Panc1 (cell line): ENCODE data around the gene DNAAF5. TPM values are rescaled to one million over a fixed set of nuclear protein-coding genes. Genes with fewer than 3 reads are reported as not detected.
"Not testable (repeated sequence)": the region's sequence is repeated elsewhere in the genome, so short reads cannot be mapped to it uniquely, and the experiment has no call there.

ENCODE experiments used
- ATAC-seq: fragments of 200-7000 bp; cut with Tn5 transposase; 2 replicates; pipeline ENCODE4 v1.9.1; 2020; ENCODE audit warnings: mild to moderate bottlenecking, moderate library complexity
- BruUV-seq: library from RNA; stranded (reverse); fragments of 400-500 nt; replicated peaks from 2 replicates; lab custom pipeline; 2021; lab: Mats Ljungman, UMichigan
- CTCF ChIA-PET: fragments of 300-600 bp; sonication (Branson Sonifier 250); formaldehyde crosslinking; loops from one replicate; lab custom pipeline; 2022; ENCODE audit warnings: antibody characterized with exemption; lab: Charles Lee
- POLR2A ChIA-PET: fragments of 300-600 bp; sonication (Branson Sonifier 250); formaldehyde crosslinking; loops from one replicate; lab custom pipeline; 2022; ENCODE audit warnings: antibody characterized with exemption; lab: Charles Lee
- DNase-seq: peaks from one replicate; pipeline ENCODE4 v3.0.0-alpha.2; 2010; ENCODE audit warnings: low read depth, low spot score
- H3K27ac ChIP-seq: 2 replicates; pipeline ENCODE4 v1.5.1; 2011; ENCODE audit warnings: mild to moderate bottlenecking, low read length, inconsistent platforms
- H3K27me3 ChIP-seq: fragments of 200-500 bp; sonication (Bioruptor generic); 2 replicates; pipeline ENCODE4 v1.6.0; 2014; ENCODE audit warnings: low read length, inconsistent platforms; ENCODE audit not compliant: control insufficient read depth, insufficient read depth
- H3K36me3 ChIP-seq: fragments of 200-500 bp; sonication (Bioruptor generic); 2 replicates; pipeline ENCODE4 v1.5.1; 2014; ENCODE audit warnings: inconsistent platforms, mild to moderate bottlenecking, low read length, moderate library complexity; ENCODE audit not compliant: control insufficient read depth, insufficient read depth
- H3K4me1 ChIP-seq: 2 replicates; pipeline ENCODE4 v1.5.1; 2011; ENCODE audit warnings: inconsistent platforms, mild to moderate bottlenecking, low read length, moderate library complexity; ENCODE audit not compliant: control insufficient read depth, insufficient read depth
- H3K4me3 ChIP-seq, 2 experiments: 2 replicates each; pipeline ENCODE4 v1.5.1; 2011 to 2012; ENCODE audit warnings: low read depth in 2 of 2, low read length in 2 of 2, mild to moderate bottlenecking in 2 of 2, inconsistent platforms in 1 of 2, moderate library complexity in 1 of 2
- H3K9me3 ChIP-seq: fragments of 200-500 bp; sonication (Bioruptor generic); 2 replicates; pipeline ENCODE4 v1.5.1; 2014; ENCODE audit warnings: low read depth, mild to moderate bottlenecking, inconsistent platforms, low read length, moderate library complexity; ENCODE audit not compliant: control insufficient read depth, insufficient read depth
- POLR2AphosphoS5 ChIP-seq: IDR thresholded peaks from 2 replicates; pipeline ENCODE4 v1.6.1; 2012; ENCODE audit warnings: mild to moderate bottlenecking, low read depth, low read length, moderate library complexity
- SIN3A ChIP-seq: IDR thresholded peaks from 2 replicates; pipeline ENCODE4 v1.6.1; 2012; ENCODE audit warnings: low read depth, mild to moderate bottlenecking, low read length, moderate library complexity, borderline replicate concordance; ENCODE audit not compliant: insufficient read depth
- TCF7L2 ChIP-seq: IDR thresholded peaks from 2 replicates; pipeline ENCODE4 v1.6.1; 2011; ENCODE audit warnings: mild to moderate bottlenecking, low read depth, low read length, inconsistent platforms
- in situ Hi-C: cut with HindIII; loops from 2 replicates; pipeline ENCODE4 v1.10.0; 2016; ENCODE audit warnings: low sequenced_read_pairs, low pct_unique_long_range_greater_than_20kb
- intact Hi-C: fragments of 100-400 bp; cut with micrococcal nuclease; formaldehyde crosslinking; loops from one replicate; pipeline ENCODE4 v1.10.0; 2022; ENCODE audit not compliant: unreplicated experiment
- total RNA-seq: library from RNA; stranded (reverse); gene quantifications from one replicate; pipeline ENCODE4 v1.2.1, GENCODE V29; 2021; ENCODE audit not compliant: unreplicated experiment
- TF ChIP-seq, protein P1 (sequence below): fragments of 450-650 bp; IDR thresholded peaks from 2 replicates; pipeline ENCODE4 v1.5.1; 2017; ENCODE audit warnings: mild to moderate bottlenecking
- TF ChIP-seq, protein P2 (sequence below), 2 experiments: IDR thresholded peaks; 2 replicates each; pipeline ENCODE4 v1.6.1; 2011 to 2012; ENCODE audit warnings: low read depth in 2 of 2, control low read depth in 1 of 2, low read length in 1 of 2, mild to moderate bottlenecking in 1 of 2, moderate library complexity in 1 of 2; ENCODE audit not compliant: insufficient read depth in 1 of 2

DNAAF5 gene
- total RNA-seq, 1 experiment from 2014 or later, result 79.5 TPM

DNA sequence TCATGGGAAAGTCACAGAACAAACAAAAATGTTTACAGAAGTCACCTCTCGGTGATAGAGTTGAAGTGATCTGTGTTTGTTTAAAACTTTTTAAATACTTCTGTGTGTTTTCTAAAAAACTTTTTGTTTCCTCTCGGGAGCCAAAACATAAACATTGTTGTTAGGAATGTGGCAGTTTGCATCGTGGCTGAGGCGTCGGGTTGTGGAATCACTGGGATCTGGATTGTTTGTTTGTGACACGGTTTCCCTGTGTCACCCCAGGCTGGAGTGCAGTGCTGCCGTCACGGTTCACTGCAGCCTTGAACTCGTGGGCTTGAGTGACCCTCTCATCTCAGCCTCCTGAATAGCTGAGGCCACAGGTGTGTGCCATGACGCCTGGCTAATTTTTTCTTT lies 76.7 kb downstream of the DNAAF5 start:
- BruUV-seq, result no TSS peak
- Histone ChIP-seq H3K36me3 (no peaks in the 10 kb centered on the region), H3K27ac (no peak overlapping the region), H3K4me1 (no peaks in the 10 kb centered on the region), H3K27me3 (no peaks in the 10 kb centered on the region), H3K9me3 (no peaks in the 10 kb centered on the region), H3K4me3 (no peak overlapping the region)
- intact Hi-C loops, result no loop called here
- in situ Hi-C loops, result no loop called here
- ATAC-seq (no peak), DNase-seq (no peak)
- POLR2A ChIA-PET, result no interaction called here
- no peak for TF ChIP-seq TCF7L2
- CTCF ChIA-PET, result no interaction called here

DNA sequence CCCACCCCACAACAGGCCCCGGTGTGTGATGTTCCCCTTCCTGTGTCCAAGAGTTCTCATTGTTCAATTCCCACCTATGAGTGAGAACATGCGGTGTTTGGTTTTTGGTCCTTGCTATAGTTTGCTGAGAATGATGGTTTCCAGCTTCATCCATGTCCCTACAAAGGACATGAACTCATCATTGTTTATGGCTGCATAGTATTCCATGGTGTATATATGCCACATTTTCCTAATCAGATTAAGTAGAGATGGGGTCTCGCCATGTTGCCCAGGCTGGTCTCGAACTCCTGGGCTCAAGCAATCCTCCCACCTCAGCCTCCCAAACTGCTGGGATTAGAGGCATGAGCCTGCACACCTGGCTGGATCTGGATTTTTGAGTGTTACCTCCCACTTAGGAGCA lies 77.3 kb downstream of the DNAAF5 start:
- H3K4me3 ChIP-seq, DNase-seq, POLR2A ChIA-PET, ATAC-seq, CTCF ChIA-PET, H3K27me3 ChIP-seq, BruUV-seq, H3K36me3 ChIP-seq, H3K9me3 ChIP-seq, in situ Hi-C loops, intact Hi-C loops, H3K4me1 ChIP-seq, H3K27ac ChIP-seq: not testable (repeated sequence)

DNA sequence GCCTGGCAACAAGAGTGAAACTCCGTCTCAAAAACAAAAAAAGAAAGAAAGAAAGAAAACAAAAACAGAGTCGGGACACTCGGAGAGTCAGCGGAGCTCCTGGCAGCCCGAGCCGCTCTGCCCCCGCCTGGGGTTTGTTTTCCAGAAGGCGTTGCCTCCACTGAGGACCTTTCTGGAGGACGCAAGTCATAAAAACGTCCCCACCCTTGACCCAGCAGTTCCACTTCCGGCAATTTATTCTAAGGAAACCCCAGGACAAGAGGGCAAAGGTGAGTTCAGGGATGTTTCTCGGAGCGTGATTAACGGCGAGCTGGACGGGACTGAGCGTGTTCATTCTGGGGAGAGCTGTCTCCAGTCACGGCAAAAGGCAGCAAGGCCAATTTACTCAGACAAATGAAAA lies 78.8 kb downstream of the DNAAF5 start:
- Histone ChIP-seq H3K4me3 (no peak overlapping the region), H3K27ac (no peak overlapping the region), H3K36me3 (no peaks in the 10 kb centered on the region), H3K9me3 (no peaks in the 10 kb centered on the region), H3K27me3 (no peaks in the 10 kb centered on the region), H3K4me1 (no peaks in the 10 kb centered on the region)
- ChIA-PET POLR2A (interaction anchor here (0.6 kb wide), 1 partner anchor 393 kb away, joined by 3 read pairs; no protein-coding TSS in a partner anchor), CTCF (interaction anchor here (0.6 kb wide), 1 partner anchor 1315 kb away, joined by 4 read pairs; no protein-coding TSS in a partner anchor)
- DNase-seq (no peak), ATAC-seq (no peak)
- intact Hi-C loops (no loop called here), in situ Hi-C loops (no loop called here)
- no peak for TF ChIP-seq TCF7L2
- TF ChIP-seq, protein P1, sequence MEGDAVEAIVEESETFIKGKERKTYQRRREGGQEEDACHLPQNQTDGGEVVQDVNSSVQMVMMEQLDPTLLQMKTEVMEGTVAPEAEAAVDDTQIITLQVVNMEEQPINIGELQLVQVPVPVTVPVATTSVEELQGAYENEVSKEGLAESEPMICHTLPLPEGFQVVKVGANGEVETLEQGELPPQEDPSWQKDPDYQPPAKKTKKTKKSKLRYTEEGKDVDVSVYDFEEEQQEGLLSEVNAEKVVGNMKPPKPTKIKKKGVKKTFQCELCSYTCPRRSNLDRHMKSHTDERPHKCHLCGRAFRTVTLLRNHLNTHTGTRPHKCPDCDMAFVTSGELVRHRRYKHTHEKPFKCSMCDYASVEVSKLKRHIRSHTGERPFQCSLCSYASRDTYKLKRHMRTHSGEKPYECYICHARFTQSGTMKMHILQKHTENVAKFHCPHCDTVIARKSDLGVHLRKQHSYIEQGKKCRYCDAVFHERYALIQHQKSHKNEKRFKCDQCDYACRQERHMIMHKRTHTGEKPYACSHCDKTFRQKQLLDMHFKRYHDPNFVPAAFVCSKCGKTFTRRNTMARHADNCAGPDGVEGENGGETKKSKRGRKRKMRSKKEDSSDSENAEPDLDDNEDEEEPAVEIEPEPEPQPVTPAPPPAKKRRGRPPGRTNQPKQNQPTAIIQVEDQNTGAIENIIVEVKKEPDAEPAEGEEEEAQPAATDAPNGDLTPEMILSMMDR, result no peak
- TF ChIP-seq, protein P2, sequence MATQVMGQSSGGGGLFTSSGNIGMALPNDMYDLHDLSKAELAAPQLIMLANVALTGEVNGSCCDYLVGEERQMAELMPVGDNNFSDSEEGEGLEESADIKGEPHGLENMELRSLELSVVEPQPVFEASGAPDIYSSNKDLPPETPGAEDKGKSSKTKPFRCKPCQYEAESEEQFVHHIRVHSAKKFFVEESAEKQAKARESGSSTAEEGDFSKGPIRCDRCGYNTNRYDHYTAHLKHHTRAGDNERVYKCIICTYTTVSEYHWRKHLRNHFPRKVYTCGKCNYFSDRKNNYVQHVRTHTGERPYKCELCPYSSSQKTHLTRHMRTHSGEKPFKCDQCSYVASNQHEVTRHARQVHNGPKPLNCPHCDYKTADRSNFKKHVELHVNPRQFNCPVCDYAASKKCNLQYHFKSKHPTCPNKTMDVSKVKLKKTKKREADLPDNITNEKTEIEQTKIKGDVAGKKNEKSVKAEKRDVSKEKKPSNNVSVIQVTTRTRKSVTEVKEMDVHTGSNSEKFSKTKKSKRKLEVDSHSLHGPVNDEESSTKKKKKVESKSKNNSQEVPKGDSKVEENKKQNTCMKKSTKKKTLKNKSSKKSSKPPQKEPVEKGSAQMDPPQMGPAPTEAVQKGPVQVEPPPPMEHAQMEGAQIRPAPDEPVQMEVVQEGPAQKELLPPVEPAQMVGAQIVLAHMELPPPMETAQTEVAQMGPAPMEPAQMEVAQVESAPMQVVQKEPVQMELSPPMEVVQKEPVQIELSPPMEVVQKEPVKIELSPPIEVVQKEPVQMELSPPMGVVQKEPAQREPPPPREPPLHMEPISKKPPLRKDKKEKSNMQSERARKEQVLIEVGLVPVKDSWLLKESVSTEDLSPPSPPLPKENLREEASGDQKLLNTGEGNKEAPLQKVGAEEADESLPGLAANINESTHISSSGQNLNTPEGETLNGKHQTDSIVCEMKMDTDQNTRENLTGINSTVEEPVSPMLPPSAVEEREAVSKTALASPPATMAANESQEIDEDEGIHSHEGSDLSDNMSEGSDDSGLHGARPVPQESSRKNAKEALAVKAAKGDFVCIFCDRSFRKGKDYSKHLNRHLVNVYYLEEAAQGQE (IDR thresholded peaks at IDR 0.05; ENCODE audit: insufficient read depth in 1 of 2, low read depth in 2 of 2, low read length in 1 of 2), result no peak
- TF ChIP-seq POLR2AphosphoS5, result no peak
- TF ChIP-seq SIN3A, result no peak
- BruUV-seq, result no TSS peak
